Measurements from ENCODE around the gene PRMT2. TPM values are rescaled to one million over a fixed set of nuclear protein-coding genes. Genes with fewer than 3 reads are reported as not detected.

Gene PRMT2
- total RNA-seq, 4 donors from 2014 or later = 136 to 161 (median 142) TPM

Other genes with a start within 250 kb of the PRMT2 start
- gene DIP2A, start 176.8 kb upstream of the PRMT2 start, total RNA-seq = 10 to 100 TPM; 19.2 to 33.4 (median 28.7) TPM
- 10 to 100 TPM; 16.0 to 38.2 (median 30.7) TPM for gene S100B, start 30.6 kb upstream of the PRMT2 start, total RNA-seq